Activated B cell treated with CpG ODN at 0.5 μM for 24 hours (primary cell): ENCODE data around the gene POLD4. TPM values are rescaled to one million over a fixed set of nuclear protein-coding genes. Genes with fewer than 3 reads are reported as not detected.

ENCODE experiments used
- ATAC-seq: fragments of 200-7000 bp; cut with Tn5 transposase; one replicate; pipeline ENCODE4 v1.10.0; 2021; ENCODE audit warnings: low read depth, mild to moderate bottlenecking, moderate library complexity
- CTCF ChIA-PET: fragments of 350-600 bp; sonication (Branson Sonifier 250); formaldehyde crosslinking; loops from one replicate; lab custom pipeline; 2021; ENCODE audit warnings: antibody characterized with exemption; lab: Charles Lee
- POLR2A ChIA-PET: fragments of 350-600 bp; sonication (Branson Sonifier 250); formaldehyde crosslinking; loops from one replicate; lab custom pipeline; 2021; ENCODE audit warnings: antibody characterized with exemption; lab: Charles Lee
- DNase-seq: peaks from one replicate; pipeline ENCODE4 v3.0.0; 2022
- H3K27ac Mint-ChIP-seq: one replicate; pipeline ENCODE4 v1.8.0; 2020; ENCODE audit warnings: mixed read lengths
- H3K27me3 Mint-ChIP-seq: one replicate; pipeline ENCODE4 v1.8.0; 2021; ENCODE audit warnings: mixed read lengths
- H3K36me3 Mint-ChIP-seq: one replicate; pipeline ENCODE4 v1.8.0; 2021; ENCODE audit warnings: low read depth, mixed read lengths
- H3K4me1 Mint-ChIP-seq: one replicate; pipeline ENCODE4 v1.8.0; 2021; ENCODE audit warnings: mixed read lengths
- H3K4me3 Mint-ChIP-seq: one replicate; pipeline ENCODE4 v1.8.0; 2020; ENCODE audit warnings: mild to moderate bottlenecking, mixed read lengths
- H3K9me3 Mint-ChIP-seq: one replicate; pipeline ENCODE4 v1.8.0; 2020; ENCODE audit warnings: mixed read lengths
- intact Hi-C: fragments of 100-400 bp; cut with micrococcal nuclease; formaldehyde crosslinking; loops from one replicate; pipeline ENCODE4 v1.15.1; 2024
- total RNA-seq: library from RNA; stranded (reverse); gene quantifications from 2 replicates; pipeline ENCODE4 v1.2.3, GENCODE V29; 2022
- TF ChIP-seq, protein P1 (sequence below): fragments of 200-600 bp; IDR thresholded peaks from one replicate; pipeline ENCODE4 v1.8.0; 2022; ENCODE audit warnings: antibody characterized with exemption, mild to moderate bottlenecking

The POLD4 gene
- total RNA-seq, 1 donor from 2014 or later: 166 TPM

DNA sequence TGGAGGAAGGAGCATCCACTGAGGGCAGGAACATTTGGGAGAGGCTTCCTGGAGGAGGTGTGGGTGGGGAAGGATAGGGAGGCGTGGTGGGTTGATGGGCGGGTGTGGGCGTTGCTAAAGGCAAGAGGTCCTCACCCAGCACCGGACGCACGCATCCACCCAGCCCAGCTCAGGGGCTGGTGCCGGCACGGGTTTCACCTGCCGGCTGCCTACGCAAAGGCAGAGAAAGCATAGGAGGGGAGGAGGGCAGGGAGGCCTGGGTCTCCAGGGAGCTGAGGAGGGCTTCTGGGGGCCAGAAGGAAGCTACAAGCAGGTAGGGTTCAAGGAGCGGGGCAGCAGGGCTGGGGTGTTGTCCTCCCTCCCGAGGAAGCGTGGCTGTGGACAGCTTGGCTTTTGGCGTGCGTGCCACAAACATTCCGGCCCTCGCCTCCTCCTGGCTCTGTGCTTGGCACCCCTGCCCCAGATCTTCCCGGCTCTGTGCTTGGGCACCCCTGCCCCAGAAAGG is 42.2 kb downstream of the POLD4 start:
- Mint-ChIP-seq H3K27me3 (no peaks in the 10 kb centered on the region), H3K4me1 (peaks cover 11% of the 10 kb centered on the region), H3K27ac (no peak overlapping the region), H3K36me3 (no peaks in the 10 kb centered on the region), H3K4me3 (no peak overlapping the region), H3K9me3 (no peaks in the 10 kb centered on the region)
- ChIA-PET POLR2A (no interaction called here), CTCF (no interaction called here)
- intact Hi-C loops: no loop called here
- DNase-seq (no peak), ATAC-seq (no peak)
- TF ChIP-seq, protein P1, sequence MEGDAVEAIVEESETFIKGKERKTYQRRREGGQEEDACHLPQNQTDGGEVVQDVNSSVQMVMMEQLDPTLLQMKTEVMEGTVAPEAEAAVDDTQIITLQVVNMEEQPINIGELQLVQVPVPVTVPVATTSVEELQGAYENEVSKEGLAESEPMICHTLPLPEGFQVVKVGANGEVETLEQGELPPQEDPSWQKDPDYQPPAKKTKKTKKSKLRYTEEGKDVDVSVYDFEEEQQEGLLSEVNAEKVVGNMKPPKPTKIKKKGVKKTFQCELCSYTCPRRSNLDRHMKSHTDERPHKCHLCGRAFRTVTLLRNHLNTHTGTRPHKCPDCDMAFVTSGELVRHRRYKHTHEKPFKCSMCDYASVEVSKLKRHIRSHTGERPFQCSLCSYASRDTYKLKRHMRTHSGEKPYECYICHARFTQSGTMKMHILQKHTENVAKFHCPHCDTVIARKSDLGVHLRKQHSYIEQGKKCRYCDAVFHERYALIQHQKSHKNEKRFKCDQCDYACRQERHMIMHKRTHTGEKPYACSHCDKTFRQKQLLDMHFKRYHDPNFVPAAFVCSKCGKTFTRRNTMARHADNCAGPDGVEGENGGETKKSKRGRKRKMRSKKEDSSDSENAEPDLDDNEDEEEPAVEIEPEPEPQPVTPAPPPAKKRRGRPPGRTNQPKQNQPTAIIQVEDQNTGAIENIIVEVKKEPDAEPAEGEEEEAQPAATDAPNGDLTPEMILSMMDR: no peak

DNA sequence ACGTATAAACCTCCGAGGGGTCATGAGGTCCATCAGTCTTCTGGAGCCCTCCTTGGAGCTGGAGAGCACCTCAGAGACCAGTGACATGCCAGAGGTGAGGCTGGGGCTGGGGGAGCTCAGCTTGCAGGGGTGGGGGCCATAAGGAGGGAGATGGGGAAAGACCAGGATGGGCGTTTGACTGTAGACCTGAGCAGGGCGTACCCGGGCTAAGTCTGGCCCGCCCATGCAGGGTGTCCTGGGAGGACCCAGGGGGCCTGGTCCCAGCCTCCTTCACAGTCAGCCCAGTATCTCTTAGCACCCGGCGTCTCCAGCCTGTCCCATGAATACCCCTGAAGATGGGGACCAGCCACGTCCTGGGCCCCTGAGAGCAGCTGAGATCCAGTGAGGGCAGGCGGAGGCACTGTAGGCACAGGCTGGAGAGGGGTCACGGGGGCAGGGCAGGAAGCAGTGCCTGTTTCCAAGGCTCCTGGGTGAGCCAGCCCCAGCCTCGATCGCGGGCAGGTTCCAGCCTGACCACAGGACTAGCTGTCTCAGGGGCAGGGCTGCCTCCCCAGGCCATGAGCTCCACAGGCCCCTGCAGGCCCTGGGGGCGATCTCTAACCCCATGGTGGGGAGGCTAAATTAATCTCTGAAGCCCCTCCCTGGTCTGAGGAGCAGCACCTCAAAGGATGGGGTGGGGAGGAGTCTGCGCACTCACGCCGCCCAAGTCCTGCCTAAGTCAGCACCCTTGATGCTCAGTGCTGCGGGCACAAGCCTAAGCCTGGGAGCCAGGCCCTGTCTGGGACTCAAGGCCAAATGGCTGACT is 42.9 kb downstream of the POLD4 start:
- Mint-ChIP-seq H3K27ac (no peak overlapping the region), H3K27me3 (no peaks in the 10 kb centered on the region), H3K4me1 (peaks cover 11% of the 10 kb centered on the region), H3K9me3 (no peaks in the 10 kb centered on the region), H3K4me3 (no peak overlapping the region), H3K36me3 (no peaks in the 10 kb centered on the region)
- TF ChIP-seq, protein P1: no peak
- DNase-seq (no peak), ATAC-seq (no peak)
- ChIA-PET CTCF (interaction anchor here (1.8 kb wide), 1 partner anchor 22 kb away, joined by 4 read pairs; the partner anchor contains the start of gene ANKRD13D), POLR2A (no interaction called here)
- intact Hi-C loops: no loop called here

DNA sequence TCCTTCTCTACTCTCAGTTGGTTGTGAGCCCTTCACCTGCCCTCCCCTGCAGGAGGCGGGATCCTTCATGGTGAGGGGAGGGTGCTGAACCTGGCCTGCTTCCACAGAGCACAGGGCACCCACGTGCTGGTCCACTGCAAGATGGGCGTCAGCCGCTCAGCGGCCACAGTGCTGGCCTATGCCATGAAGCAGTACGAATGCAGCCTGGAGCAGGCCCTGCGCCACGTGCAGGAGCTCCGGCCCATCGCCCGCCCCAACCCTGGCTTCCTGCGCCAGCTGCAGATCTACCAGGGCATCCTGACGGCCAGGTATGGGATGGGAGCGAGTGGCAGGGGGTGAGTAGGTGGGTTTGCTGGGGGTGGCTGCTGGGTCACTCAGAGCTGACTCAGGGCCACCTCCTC is 43.7 kb downstream of the POLD4 start:
- Mint-ChIP-seq H3K9me3 (no peaks in the 10 kb centered on the region), H3K27ac (no peak overlapping the region), H3K27me3 (no peaks in the 10 kb centered on the region), H3K36me3 (no peaks in the 10 kb centered on the region), H3K4me1 (peaks cover 11% of the 10 kb centered on the region), H3K4me3 (no peak overlapping the region)
- ChIA-PET CTCF (interaction anchor here (1.8 kb wide), 1 partner anchor 21 kb away, joined by 4 read pairs; the partner anchor contains the start of gene ANKRD13D), POLR2A (no interaction called here)
- intact Hi-C loops: no loop called here
- TF ChIP-seq, protein P1: no peak
- ATAC-seq (no peak), DNase-seq (no peak)

DNA sequence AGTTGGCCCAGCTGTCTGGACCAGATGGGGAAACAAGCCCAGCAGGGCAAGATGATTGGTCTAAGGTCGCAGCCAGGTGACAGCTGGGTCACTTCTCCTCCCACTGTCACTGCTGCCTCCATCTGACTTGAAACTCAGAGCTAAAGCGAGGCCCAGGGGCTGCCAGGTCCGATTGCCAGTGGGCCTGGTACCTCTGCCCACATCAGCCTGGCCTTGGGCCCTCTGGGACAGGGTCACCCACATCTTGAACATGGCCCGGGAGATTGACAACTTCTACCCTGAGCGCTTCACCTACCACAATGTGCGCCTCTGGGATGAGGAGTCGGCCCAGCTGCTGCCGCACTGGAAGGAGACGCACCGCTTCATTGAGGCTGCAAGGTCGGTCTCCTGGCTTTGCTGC is 44.2 kb downstream of the POLD4 start:
- Mint-ChIP-seq H3K36me3 (no peaks in the 10 kb centered on the region), H3K27ac (no peak overlapping the region), H3K4me1 (peaks cover 13% of the 10 kb centered on the region), H3K4me3 (no peak overlapping the region), H3K9me3 (no peaks in the 10 kb centered on the region), H3K27me3 (no peaks in the 10 kb centered on the region)
- ATAC-seq (no peak), DNase-seq (no peak)
- ChIA-PET POLR2A (interaction anchor here (1.1 kb wide), 1 partner anchor 41 kb away, joined by 3 read pairs; no protein-coding TSS in a partner anchor), CTCF (interaction anchor here (1.8 kb wide), 1 partner anchor 21 kb away, joined by 4 read pairs; the partner anchor contains the start of gene ANKRD13D)
- intact Hi-C loops: no loop called here
- TF ChIP-seq, protein P1: no peak
